ENCODE results near the gene SMARCC1. TPM values are rescaled to one million over a fixed set of nuclear protein-coding genes. Genes with fewer than 3 reads are reported as not detected.

The SMARCC1 gene
- total RNA-seq, 1 experiment from 2014 or later = 249 TPM

DNA sequence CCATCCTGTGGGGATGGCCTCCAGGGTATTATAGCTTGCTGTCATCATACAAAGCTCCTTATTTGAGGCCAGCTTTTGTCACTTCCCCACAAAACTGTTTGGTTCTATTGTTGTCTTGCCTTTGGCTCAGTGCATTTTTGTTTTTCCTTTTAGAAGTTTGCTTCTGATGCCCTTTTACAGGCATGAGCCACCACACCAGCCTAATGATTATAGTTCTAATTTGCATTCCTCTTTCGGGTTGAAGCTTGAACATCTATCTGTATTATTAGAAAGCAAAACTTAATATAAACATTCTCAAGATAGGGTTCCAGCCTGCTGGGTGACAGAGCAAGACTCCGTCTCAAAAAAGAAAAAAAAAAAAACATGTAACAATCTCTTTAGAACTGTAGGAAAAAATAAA lies 39.8 kb downstream of the SMARCC1 start:
- Mint-ChIP-seq H3K4me3 (no peak overlapping the region), H3K36me3 (peaks cover 38% of the 10 kb centered on the region)
- ATAC-seq = no peak

More for the DNA sequence above, 39.8 kb downstream of the SMARCC1 start:
- ChIA-PET CTCF (no interaction called here), POLR2A (interaction anchor here (0.6 kb wide), 1 partner anchor 141 kb away, joined by 3 read pairs; no protein-coding TSS in a partner anchor)
- no peak overlapping the region for H3K27ac Mint-ChIP-seq
- no peak for DNase-seq (ENCODE audit: low spot score)
- TF ChIP-seq JAZF1 (CRISPR knock-in tag; IDR thresholded peaks at IDR 0.05) = no peak
- no peak for TF ChIP-seq SOX15 (CRISPR knock-in tag; IDR thresholded peaks at IDR 0.05)
- no peak for TF ChIP-seq ZNF263 (CRISPR knock-in tag; IDR thresholded peaks at IDR 0.05; ENCODE audit: low read depth)
- TF ChIP-seq USF2 (CRISPR knock-in tag; IDR thresholded peaks at IDR 0.05) = no peak
- TF ChIP-seq GTF2I (CRISPR knock-in tag; conservative IDR thresholded peaks at IDR 0.05) = no peak
- TF ChIP-seq, protein P1, sequence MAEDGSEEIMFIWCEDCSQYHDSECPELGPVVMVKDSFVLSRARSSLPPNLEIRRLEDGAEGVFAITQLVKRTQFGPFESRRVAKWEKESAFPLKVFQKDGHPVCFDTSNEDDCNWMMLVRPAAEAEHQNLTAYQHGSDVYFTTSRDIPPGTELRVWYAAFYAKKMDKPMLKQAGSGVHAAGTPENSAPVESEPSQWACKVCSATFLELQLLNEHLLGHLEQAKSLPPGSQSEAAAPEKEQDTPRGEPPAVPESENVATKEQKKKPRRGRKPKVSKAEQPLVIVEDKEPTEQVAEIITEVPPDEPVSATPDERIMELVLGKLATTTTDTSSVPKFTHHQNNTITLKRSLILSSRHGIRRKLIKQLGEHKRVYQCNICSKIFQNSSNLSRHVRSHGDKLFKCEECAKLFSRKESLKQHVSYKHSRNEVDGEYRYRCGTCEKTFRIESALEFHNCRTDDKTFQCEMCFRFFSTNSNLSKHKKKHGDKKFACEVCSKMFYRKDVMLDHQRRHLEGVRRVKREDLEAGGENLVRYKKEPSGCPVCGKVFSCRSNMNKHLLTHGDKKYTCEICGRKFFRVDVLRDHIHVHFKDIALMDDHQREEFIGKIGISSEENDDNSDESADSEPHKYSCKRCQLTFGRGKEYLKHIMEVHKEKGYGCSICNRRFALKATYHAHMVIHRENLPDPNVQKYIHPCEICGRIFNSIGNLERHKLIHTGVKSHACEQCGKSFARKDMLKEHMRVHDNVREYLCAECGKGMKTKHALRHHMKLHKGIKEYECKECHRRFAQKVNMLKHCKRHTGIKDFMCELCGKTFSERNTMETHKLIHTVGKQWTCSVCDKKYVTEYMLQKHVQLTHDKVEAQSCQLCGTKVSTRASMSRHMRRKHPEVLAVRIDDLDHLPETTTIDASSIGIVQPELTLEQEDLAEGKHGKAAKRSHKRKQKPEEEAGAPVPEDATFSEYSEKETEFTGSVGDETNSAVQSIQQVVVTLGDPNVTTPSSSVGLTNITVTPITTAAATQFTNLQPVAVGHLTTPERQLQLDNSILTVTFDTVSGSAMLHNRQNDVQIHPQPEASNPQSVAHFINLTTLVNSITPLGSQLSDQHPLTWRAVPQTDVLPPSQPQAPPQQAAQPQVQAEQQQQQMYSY (CRISPR knock-in tag; IDR thresholded peaks at IDR 0.05) = no peak
- no peak for TF ChIP-seq ZNF423 (CRISPR knock-in tag; IDR thresholded peaks at IDR 0.05)
- no peak for TF ChIP-seq ELF4 (CRISPR knock-in tag; IDR thresholded peaks at IDR 0.05; ENCODE audit: low read depth)
- TF ChIP-seq ETV6 (CRISPR knock-in tag; IDR thresholded peaks at IDR 0.05) = no peak
- no peak for TF ChIP-seq FOXJ3 (CRISPR knock-in tag; IDR thresholded peaks at IDR 0.05; ENCODE audit: borderline replicate concordance)
- no peak for TF ChIP-seq ZBTB43 (CRISPR knock-in tag; IDR thresholded peaks at IDR 0.05)
- no peak for TF ChIP-seq TCF7 (CRISPR knock-in tag; IDR thresholded peaks at IDR 0.05; ENCODE audit: low read depth)
- no peak for TF ChIP-seq ARID4B (CRISPR knock-in tag; IDR thresholded peaks at IDR 0.05; ENCODE audit: borderline replicate concordance)
- TF ChIP-seq SMAD4 (CRISPR knock-in tag; IDR thresholded peaks at IDR 0.05) = no peak
- TF ChIP-seq, protein P2, sequence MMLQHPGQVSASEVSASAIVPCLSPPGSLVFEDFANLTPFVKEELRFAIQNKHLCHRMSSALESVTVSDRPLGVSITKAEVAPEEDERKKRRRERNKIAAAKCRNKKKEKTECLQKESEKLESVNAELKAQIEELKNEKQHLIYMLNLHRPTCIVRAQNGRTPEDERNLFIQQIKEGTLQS (CRISPR knock-in tag; conservative IDR thresholded peaks at IDR 0.05) = no peak
- TF ChIP-seq ATF2 (CRISPR knock-in tag; IDR thresholded peaks at IDR 0.05; ENCODE audit: borderline replicate concordance, low read depth) = no peak
- no peaks in the 10 kb centered on the region for H3K9me3 Mint-ChIP-seq
- H3K4me1 Mint-ChIP-seq = no peaks in the 10 kb centered on the region
- no peaks in the 10 kb centered on the region for H3K27me3 Mint-ChIP-seq (ENCODE audit: low read depth)
